ENCODE measurements around the gene MS4A4A. TPM values are rescaled to one million over a fixed set of nuclear protein-coding genes. Genes with fewer than 3 reads are reported as not detected.

MS4A4A gene
- total and polyA plus RNA-seq, 3 donors from 2014 or later = 2.0 to 11.4 (median 11.0) TPM

DNA sequence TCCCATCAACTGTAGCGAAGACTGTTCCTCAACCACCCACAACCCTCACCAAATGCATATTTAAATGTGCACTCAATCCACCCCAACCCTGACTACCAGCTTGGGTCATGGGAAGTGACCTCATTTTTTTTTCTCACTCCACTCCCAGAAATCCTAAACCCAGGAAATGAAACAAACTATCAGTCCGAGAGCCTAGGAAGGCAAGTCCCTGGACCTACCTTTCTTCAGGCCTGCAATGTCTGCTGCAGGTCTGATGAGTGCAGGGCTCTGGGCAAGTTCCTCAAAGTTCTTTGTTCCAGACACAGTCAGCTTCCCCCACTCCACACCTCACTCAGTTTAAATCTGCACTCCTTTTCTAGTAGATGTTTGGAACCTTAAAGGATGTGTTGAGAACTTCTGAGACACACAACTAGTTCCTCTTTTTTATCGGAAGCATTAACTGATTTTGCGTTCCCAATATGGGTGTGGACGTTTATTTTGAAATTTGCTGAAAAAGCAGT is 37.7 kb upstream of the MS4A4A start, which contains the start of gene MS4A4E:
MS4A4E (minus strand) TSS at position 398 of the 500 bp plus-strand sequence. CDS start 13,082 bp downstream, outside the sequence.
- intact Hi-C loops (cut with DNase I; ENCODE audit: low total_unique reads) = no loop called here
- Histone ChIP-seq H3K27me3 (no peaks in the 10 kb centered on the region), H3K4me3 (no peak within 1 kb of the TSS), H3K9me3 (no peaks in the 10 kb centered on the region), H3K27ac (no peak within 1 kb of the TSS), H3K4me1 (no peaks in the 10 kb centered on the region), H3K36me3 (ENCODE audit: low read depth, missing control alignments) (no peaks in the 10 kb centered on the region)
- TF ChIP-seq, protein P1, sequence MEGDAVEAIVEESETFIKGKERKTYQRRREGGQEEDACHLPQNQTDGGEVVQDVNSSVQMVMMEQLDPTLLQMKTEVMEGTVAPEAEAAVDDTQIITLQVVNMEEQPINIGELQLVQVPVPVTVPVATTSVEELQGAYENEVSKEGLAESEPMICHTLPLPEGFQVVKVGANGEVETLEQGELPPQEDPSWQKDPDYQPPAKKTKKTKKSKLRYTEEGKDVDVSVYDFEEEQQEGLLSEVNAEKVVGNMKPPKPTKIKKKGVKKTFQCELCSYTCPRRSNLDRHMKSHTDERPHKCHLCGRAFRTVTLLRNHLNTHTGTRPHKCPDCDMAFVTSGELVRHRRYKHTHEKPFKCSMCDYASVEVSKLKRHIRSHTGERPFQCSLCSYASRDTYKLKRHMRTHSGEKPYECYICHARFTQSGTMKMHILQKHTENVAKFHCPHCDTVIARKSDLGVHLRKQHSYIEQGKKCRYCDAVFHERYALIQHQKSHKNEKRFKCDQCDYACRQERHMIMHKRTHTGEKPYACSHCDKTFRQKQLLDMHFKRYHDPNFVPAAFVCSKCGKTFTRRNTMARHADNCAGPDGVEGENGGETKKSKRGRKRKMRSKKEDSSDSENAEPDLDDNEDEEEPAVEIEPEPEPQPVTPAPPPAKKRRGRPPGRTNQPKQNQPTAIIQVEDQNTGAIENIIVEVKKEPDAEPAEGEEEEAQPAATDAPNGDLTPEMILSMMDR (IDR thresholded peaks at IDR 0.05) = no peak
- no peak for TF ChIP-seq POLR2A (IDR thresholded peaks at IDR 0.05)
- 85 to 88% methylated on average over 5 of the region's 5 CpGs for WGBS, 2 donors
- no peak for DNase-seq

DNA sequence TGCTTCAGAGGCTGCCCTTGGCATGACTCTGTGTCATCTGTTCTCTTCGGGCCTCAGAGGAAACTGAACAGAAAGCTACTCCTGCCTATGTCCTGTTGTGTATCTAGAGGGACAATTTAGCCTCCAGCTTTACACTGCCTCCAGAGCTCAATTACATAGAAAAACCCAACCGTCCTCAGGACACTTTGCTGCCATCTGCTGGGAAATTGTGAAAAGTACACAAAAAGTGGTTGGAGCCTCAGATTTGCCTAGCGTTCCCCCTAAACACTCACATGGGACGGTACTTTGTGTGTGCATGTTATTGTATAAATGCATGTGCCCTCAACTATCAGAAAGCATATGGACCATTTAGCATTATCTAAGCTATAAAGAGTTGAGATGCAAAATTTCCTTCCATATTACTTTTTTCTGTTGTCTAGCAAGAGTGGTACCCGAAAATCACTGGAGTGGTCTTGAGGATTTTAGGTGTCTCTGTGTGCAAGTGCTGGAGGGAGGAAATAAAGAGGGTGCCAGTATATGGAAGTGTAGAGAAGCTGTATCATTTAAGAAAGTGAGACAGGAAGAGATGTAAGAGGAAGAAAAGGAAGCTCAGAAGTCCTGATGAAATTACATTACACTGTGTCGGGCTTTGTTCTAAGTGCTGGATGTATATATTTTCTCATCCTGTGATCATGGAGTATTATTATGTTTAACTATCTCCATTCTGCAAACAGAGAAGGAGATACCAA is 28.8 kb upstream of the MS4A4A start:
- no peak overlapping the region for H3K27ac ChIP-seq
- no peak overlapping the region for H3K4me3 ChIP-seq
- no peaks in the 10 kb centered on the region for H3K4me1 ChIP-seq
- H3K36me3 ChIP-seq (ENCODE audit: low read depth, missing control alignments) = no peaks in the 10 kb centered on the region
- intact Hi-C loops (cut with DNase I; ENCODE audit: low total_unique reads) = no loop called here
- 48 to 57% methylated on average over 6 of the region's 6 CpGs for WGBS, 2 donors
- peak; percentile 42 for DNase-seq
- no peak for TF ChIP-seq POLR2A (IDR thresholded peaks at IDR 0.05)
- TF ChIP-seq, protein P1 (IDR thresholded peaks at IDR 0.05) = peak; percentile 31 to 52 (median 43)
- no peaks in the 10 kb centered on the region for H3K27me3 ChIP-seq
- H3K9me3 ChIP-seq = no peaks in the 10 kb centered on the region

DNA sequence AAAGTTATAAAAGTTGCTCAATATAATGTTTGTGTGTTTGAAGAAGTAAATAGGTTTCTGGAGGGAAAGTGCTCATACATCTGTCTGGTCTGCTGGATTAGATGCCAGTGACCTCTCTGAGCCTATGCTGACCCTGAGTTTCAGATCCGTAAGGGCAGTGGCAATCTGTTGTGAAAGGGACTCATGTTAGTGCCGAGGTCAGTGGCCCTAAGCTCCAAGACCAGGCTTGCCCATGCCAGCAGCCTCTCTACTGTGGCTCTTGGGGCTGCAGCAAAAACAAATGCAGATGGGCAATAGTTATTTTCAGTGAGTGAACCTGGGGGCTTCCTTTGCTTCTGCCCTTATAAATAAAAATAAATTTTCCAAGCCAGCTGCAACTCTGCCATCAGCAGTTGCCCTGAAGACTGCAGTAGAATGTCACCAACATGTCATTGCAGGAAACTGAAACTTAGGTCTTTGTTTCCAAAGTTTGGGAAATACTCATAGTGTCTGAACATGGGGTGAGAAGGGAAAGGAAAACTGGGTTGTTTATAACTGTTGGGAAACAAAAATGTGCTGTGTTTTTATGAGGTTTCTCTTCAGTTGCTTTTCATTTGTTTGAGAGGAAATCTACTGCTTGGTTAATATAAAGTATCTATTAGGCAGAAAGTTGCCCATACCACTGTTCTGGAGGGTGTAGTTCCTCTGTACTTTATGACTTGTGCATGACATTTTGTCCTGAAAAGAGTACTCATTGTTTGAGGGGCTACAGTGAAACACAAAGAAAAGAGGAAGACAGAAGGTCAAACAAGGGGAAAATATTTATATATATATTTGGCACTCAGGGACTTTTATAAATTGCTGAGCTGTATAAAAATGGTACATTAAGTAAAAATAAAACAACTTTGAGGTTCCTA is 28.0 kb upstream of the MS4A4A start:
- H3K4me3 ChIP-seq = no peak overlapping the region
- no peak for TF ChIP-seq POLR2A (IDR thresholded peaks at IDR 0.05)
- TF ChIP-seq, protein P1 (IDR thresholded peaks at IDR 0.05) = no peak
- DNase-seq = no peak
- H3K36me3 ChIP-seq (ENCODE audit: low read depth, missing control alignments) = no peaks in the 10 kb centered on the region
- no peaks in the 10 kb centered on the region for H3K9me3 ChIP-seq
- intact Hi-C loops (cut with DNase I; ENCODE audit: low total_unique reads) = no loop called here
- no peaks in the 10 kb centered on the region for H3K4me1 ChIP-seq
- no peak overlapping the region for H3K27ac ChIP-seq
- H3K27me3 ChIP-seq = no peaks in the 10 kb centered on the region
- 73 to 79% methylated on average over 2 of the region's 2 CpGs for WGBS, 2 donors

DNA sequence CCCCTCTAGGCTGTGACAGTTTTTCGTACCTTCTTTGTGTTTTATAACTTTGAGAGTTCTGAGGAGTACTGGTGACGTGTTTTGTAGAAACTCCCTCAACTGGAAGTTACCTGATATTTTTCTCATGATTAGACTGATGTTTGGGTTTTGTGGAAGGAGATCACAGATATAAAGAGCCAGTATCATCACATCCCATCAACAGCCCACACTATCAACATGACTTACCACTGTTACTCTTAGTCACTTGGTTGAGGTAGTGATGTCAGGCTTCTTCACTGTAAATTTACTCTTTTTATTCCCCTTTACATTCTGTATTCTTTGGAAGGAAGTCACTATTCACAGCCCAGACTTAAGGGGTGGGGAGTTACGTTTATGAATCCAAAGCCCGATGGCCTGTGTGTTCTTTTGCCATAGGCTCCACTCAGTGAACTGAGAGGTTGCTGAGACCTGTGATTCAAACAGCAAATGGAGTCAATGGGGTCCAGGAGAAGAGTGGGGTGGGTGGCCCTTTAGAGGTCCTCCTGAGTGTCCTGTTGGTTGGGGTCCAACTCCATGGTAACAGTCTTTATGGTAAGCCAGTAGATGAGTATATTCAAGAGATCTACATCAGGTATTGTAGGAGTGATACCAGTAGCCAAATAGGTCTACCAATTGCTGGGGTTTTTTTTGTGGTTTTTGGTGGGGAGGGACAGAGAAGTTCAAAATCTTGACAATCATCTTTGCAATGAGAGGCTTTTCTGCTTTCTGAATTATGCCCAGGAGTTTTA is 22.3 kb upstream of the MS4A4A start:
- DNase-seq = no peak
- Histone ChIP-seq H3K36me3 (ENCODE audit: low read depth, missing control alignments) (no peaks in the 10 kb centered on the region), H3K27ac (no peak overlapping the region), H3K4me3 (no peak overlapping the region), H3K4me1 (no peaks in the 10 kb centered on the region), H3K27me3 (no peaks in the 10 kb centered on the region), H3K9me3 (no peaks in the 10 kb centered on the region)
- 84 to 92% methylated on average over 4 of the region's 4 CpGs for WGBS, 2 donors
- TF ChIP-seq, protein P1 (IDR thresholded peaks at IDR 0.05) = no peak
- no peak for TF ChIP-seq POLR2A (IDR thresholded peaks at IDR 0.05)
- intact Hi-C loops (cut with DNase I; ENCODE audit: low total_unique reads) = no loop called here

All from testis (tissue), 3 donors.